H1 (cell line): ENCODE results near the gene SV2B. TPM values are rescaled to one million over a fixed set of nuclear protein-coding genes. Genes with fewer than 3 reads are reported as not detected.

ENCODE experiments used
- CTCF ChIA-PET: fragments of 300-600 bp; sonication (Branson Sonifier 250); formaldehyde crosslinking; loops from one replicate; lab custom pipeline; 2021; ENCODE audit not compliant: partially characterized antibody; lab: Charles Lee
- POLR2A ChIA-PET: fragments of 300-600 bp; sonication (Branson Sonifier 250); formaldehyde crosslinking; loops from one replicate; lab custom pipeline; 2021; ENCODE audit warnings: inconsistent platforms; ENCODE audit not compliant: partially characterized antibody; lab: Charles Lee
- DNase-seq, 2 experiments: peaks; one replicate each; pipeline versions ENCODE4 v3.0.0 to v3.0.0-alpha.2; 2010 to 2022; ENCODE audit warnings: low spot score in 2 of 2, low read depth in 1 of 2, mixed read lengths in 1 of 2
- FAIRE-seq: peaks from 2 replicates; lab custom pipeline; 2011; peaks lifted over from hg19 to GRCh38; lab: Jason Lieb, UNC
- H2AFZ ChIP-seq: 2 replicates; pipeline ENCODE4 v1.8.1; 2012; ENCODE audit warnings: low read length, inconsistent platforms
- H2AK5ac ChIP-seq: 2 replicates; pipeline ENCODE4 v1.6.1; 2013; ENCODE audit warnings: low read depth, low read length
- H2BK120ac ChIP-seq: replicated peaks from 2 replicates; pipeline ENCODE3; 2013; ENCODE audit warnings: low read depth, low read length, inconsistent platforms
- H2BK12ac ChIP-seq: 2 replicates; pipeline ENCODE4 v1.6.1; 2013; ENCODE audit warnings: low read depth, low read length
- H2BK15ac ChIP-seq: 2 replicates; pipeline ENCODE4 v1.6.1; 2013; ENCODE audit warnings: low read length
- H2BK20ac ChIP-seq: 2 replicates; pipeline ENCODE4 v1.6.1; 2013; ENCODE audit warnings: low read length
- H2BK5ac ChIP-seq: 2 replicates; pipeline ENCODE4 v1.6.1; 2013; ENCODE audit warnings: low read depth, low read length
- H3K14ac ChIP-seq: 2 replicates; pipeline ENCODE4 v1.6.1; 2013; ENCODE audit warnings: inconsistent platforms; ENCODE audit not compliant: insufficient read length
- H3K18ac ChIP-seq: 2 replicates; pipeline ENCODE4 v1.6.1; 2013; ENCODE audit warnings: low read length; ENCODE audit errors: extremely low read depth
- H3K23ac ChIP-seq: 2 replicates; pipeline ENCODE4 v1.6.1; 2013; ENCODE audit warnings: inconsistent platforms; ENCODE audit not compliant: insufficient read length
- H3K23me2 ChIP-seq: 2 replicates; pipeline ENCODE4 v1.6.1; 2013; ENCODE audit warnings: low read depth, low read length
- H3K27ac ChIP-seq: 2 replicates; pipeline ENCODE4 v1.6.1; 2011; ENCODE audit warnings: low read depth, low read length, inconsistent platforms
- H3K27me3 ChIP-seq, 4 experiments: replicated peaks in 1 of 4; 1 replicate in 1 of 4; 2 replicates in 3 of 4; pipeline versions ENCODE4 v1.6.1 to v1.8.1; 2011 to 2013; ENCODE audit warnings: low read length in 3 of 4, mild to moderate bottlenecking in 3 of 4, inconsistent platforms in 2 of 4, mixed read lengths in 2 of 4, moderate library complexity in 1 of 4; ENCODE audit not compliant: control insufficient read depth in 3 of 4, insufficient read depth in 3 of 4; ENCODE audit errors: extremely low read depth in 1 of 4
- H3K36me3 ChIP-seq, 4 experiments: 2 replicates each; pipeline versions ENCODE4 v1.6.1 to v1.8.1; 2011 to 2013; ENCODE audit warnings: mild to moderate bottlenecking in 4 of 4, low read length in 3 of 4, moderate library complexity in 2 of 4, control low read depth in 1 of 4, inconsistent platforms in 1 of 4; ENCODE audit not compliant: insufficient read depth in 4 of 4, control insufficient read depth in 2 of 4
- H3K4ac ChIP-seq: replicated peaks from 2 replicates; pipeline ENCODE3; 2013; ENCODE audit warnings: low read length, low read depth, mixed read lengths, inconsistent platforms; ENCODE audit not compliant: insufficient read length
- H3K4me1 ChIP-seq, 4 experiments: replicated peaks in 1 of 4; 1 replicate in 1 of 4; 2 replicates in 3 of 4; pipeline versions ENCODE4 v1.6.1 to v1.8.1; 2011 to 2013; ENCODE audit warnings: low read length in 3 of 4, inconsistent platforms in 2 of 4, mixed read lengths in 1 of 4; ENCODE audit not compliant: insufficient read depth in 4 of 4, control insufficient read depth in 3 of 4
- H3K4me2 ChIP-seq, 2 experiments: 2 replicates each; pipeline versions ENCODE4 v1.6.1 to v1.8.1; 2011 to 2013; ENCODE audit warnings: low read depth in 2 of 2, low read length in 2 of 2, control low read depth in 1 of 2, inconsistent platforms in 1 of 2, mild to moderate bottlenecking in 1 of 2; ENCODE audit not compliant: insufficient read depth in 1 of 2
- H3K4me3 ChIP-seq, 4 experiments: fragments of 200-600, 300-600 bp in 1 of 4; sonication (generic), shearing (Covaris generic), sonication (Bioruptor Twin) in 1 of 4; 2 replicates each; pipeline versions ENCODE4 v1.5.1 to v1.8.1; 2011 to 2016; ENCODE audit warnings: low read length in 4 of 4, low read depth in 3 of 4, control low read depth in 2 of 4, inconsistent platforms in 2 of 4, mild to moderate bottlenecking in 2 of 4, mixed read lengths in 1 of 4, moderate library complexity in 1 of 4; ENCODE audit not compliant: insufficient read depth in 2 of 4; ENCODE audit errors: extremely low read depth in 1 of 4
- H3K56ac ChIP-seq: replicated peaks from 2 replicates; pipeline ENCODE3; 2013; ENCODE audit warnings: low read depth, mild to moderate bottlenecking, mixed read lengths, low read length, inconsistent platforms; ENCODE audit not compliant: insufficient read length
- H3K79me1 ChIP-seq: 2 replicates; pipeline ENCODE4 v1.6.1; 2013; ENCODE audit warnings: low read depth, low read length, control low read depth
- H3K79me2 ChIP-seq, 2 experiments: 2 replicates each; pipeline versions ENCODE4 v1.6.1 to v1.8.1; 2012 to 2013; ENCODE audit warnings: low read length in 2 of 2, mild to moderate bottlenecking in 2 of 2, inconsistent platforms in 1 of 2; ENCODE audit not compliant: insufficient read depth in 2 of 2, control insufficient read depth in 1 of 2
- H3K9ac ChIP-seq, 4 experiments: replicated peaks in 1 of 4; 1 replicate in 1 of 4; 2 replicates in 3 of 4; pipeline versions ENCODE4 v1.6.1 to v1.8.1; 2011 to 2013; ENCODE audit warnings: low read depth in 3 of 4, low read length in 3 of 4, control low read depth in 2 of 4, mild to moderate bottlenecking in 2 of 4, moderate library complexity in 2 of 4, inconsistent platforms in 1 of 4; ENCODE audit errors: extremely low read depth in 1 of 4
- H3K9me3 ChIP-seq, 2 experiments: 2 replicates each; pipeline versions ENCODE4 v1.6.1 to v1.8.1; 2012 to 2013; ENCODE audit warnings: mild to moderate bottlenecking in 2 of 2, moderate library complexity in 2 of 2, control low read depth in 1 of 2, inconsistent platforms in 1 of 2, low read depth in 1 of 2, low read length in 1 of 2, mixed read lengths in 1 of 2; ENCODE audit not compliant: insufficient read depth in 2 of 2
- H4K20me1 ChIP-seq, 2 experiments: replicated peaks in 1 of 2; 2 replicates each; pipeline versions ENCODE3 to v1.8.1; 2011 to 2013; ENCODE audit warnings: inconsistent platforms in 2 of 2, low read length in 2 of 2, mild to moderate bottlenecking in 1 of 2; ENCODE audit not compliant: insufficient read depth in 2 of 2, control insufficient read depth in 1 of 2
- H4K5ac ChIP-seq: 2 replicates; pipeline ENCODE4 v1.6.1; 2013; ENCODE audit warnings: low read length, low read depth, mixed read lengths, inconsistent platforms; ENCODE audit not compliant: insufficient read length
- H4K8ac ChIP-seq: 2 replicates; pipeline ENCODE4 v1.8.0; 2013; ENCODE audit warnings: mild to moderate bottlenecking, moderate library complexity, low read length, inconsistent platforms; ENCODE audit not compliant: insufficient read depth; ENCODE audit errors: extremely low read depth
- H4K91ac ChIP-seq: replicated peaks from 2 replicates; pipeline ENCODE3; 2013; ENCODE audit warnings: low read length, mixed read lengths, inconsistent platforms; ENCODE audit not compliant: insufficient read length
- BRCA1 ChIP-seq: IDR thresholded peaks from 2 replicates; pipeline ENCODE4 v1.6.1; 2012; ENCODE audit warnings: low read depth, low read length, improper control_type of control experiment
- CREB1 ChIP-seq: IDR thresholded peaks from 2 replicates; pipeline ENCODE4 v1.6.1; 2012; ENCODE audit warnings: inconsistent platforms
- EP300 ChIP-seq, 2 experiments: IDR thresholded peaks; 1 replicate in 1 of 2; 2 replicates in 1 of 2; pipeline ENCODE4 v1.6.1; 2011 to 2012; ENCODE audit warnings: low read depth in 2 of 2, low read length in 2 of 2, mild to moderate bottlenecking in 2 of 2, borderline replicate concordance in 1 of 2, inconsistent platforms in 1 of 2, moderate library complexity in 1 of 2
- MAFK ChIP-seq: IDR thresholded peaks from 2 replicates; pipeline ENCODE4 v1.6.1; 2012; ENCODE audit warnings: low read depth, mild to moderate bottlenecking, improper control_type of control experiment, low read length
- POLR2A ChIP-seq, 2 experiments: IDR thresholded peaks; 1 replicate in 1 of 2; 2 replicates in 1 of 2; pipeline ENCODE4 v1.6.1; 2011; ENCODE audit warnings: low read depth in 2 of 2, low read length in 2 of 2, mild to moderate bottlenecking in 2 of 2; ENCODE audit errors: control extremely low read depth in 1 of 2
- RNF2 ChIP-seq: fragments of 200-900, 300-1000 bp; sonication (generic); IDR thresholded peaks from 2 replicates; pipeline ENCODE4 v1.7.1; 2016; ENCODE audit warnings: borderline replicate concordance, low read depth, mild to moderate bottlenecking, antibody characterized with exemption, low read length; ENCODE audit not compliant: poor library complexity, severe bottlenecking; ENCODE audit errors: missing control alignments
- WGBS, 2 experiments: shearing (Covaris generic) in 1 of 2; methylation state at CpG; one replicate each; pipeline versions ENCODE4 v1.1.6 to v1.1.7; 2013 to 2015; ENCODE audit warnings: low lambda C conversion rate in 2 of 2, mixed read lengths in 2 of 2, inconsistent platforms in 1 of 2, low coverage in 1 of 2, missing lambda C conversion rate in 1 of 2; ENCODE audit not compliant: insufficient replicate concordance in 2 of 2, insufficient coverage in 1 of 2, insufficient read length in 1 of 2; ENCODE audit errors: extremely low coverage in 1 of 2, missing lambda C conversion rate in 1 of 2; 5-methylcytosine and 5-hydroxymethylcytosine counted together
- polyA plus RNA-seq, 7 experiments: library from polyadenylated mRNA; depleted of rRNA in 3 of 7; stranded (reverse) in 5 of 7; unstranded in 2 of 7; fragments of >200 nt in 5 of 7; fragments of 200-250 nt in 2 of 7; gene quantifications; 1 replicate in 5 of 7; 2 replicates in 1 of 7; 4 replicates in 1 of 7; pipeline versions ENCODE4 v1.2.1 to v1.2.3, GENCODE V29; 2011 to 2013; ENCODE audit warnings: missing spikeins in 2 of 7, mixed read lengths in 2 of 7
- total RNA-seq: library from RNA; stranded (reverse); fragmentation: NEBNext Ultra II Directional; extraction: Animal tissue kit (Norgen Biotek cat#: 25700); gene quantifications from 2 replicates; pipeline ENCODE4 v1.2.1, GENCODE V29; 2021

Gene SV2B
- total and polyA plus RNA-seq, 2 of the 8 experiments (the other 6 are each of a cell fraction or from before 2014, with no cell fraction given) = 0.09 to 0.20 TPM

DNA sequence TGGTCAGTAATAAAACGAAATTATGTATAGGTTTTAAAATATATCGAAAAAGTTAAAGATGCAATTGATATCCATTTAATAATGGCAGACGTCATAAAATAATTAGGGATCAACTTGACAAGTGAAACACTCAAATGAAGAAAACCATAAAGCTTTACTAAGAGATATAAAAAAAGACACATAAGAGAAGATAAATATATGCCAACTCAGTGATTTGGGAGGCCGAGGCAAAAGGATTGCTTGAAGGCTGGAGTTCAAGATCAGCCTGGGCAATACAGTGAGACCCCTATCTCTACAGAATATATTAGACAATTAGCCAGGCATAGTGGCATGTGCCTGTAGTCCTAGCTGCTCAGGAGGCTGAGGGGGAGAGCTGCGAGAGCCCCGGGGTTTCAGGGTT, 190.5 kb downstream of the SV2B start:
- no peaks in the 10 kb centered on the region for H3K79me2 ChIP-seq
- 92 to 100% methylated on average over 2 to 6 of the region's 6 CpGs for WGBS, 2 experiments
- no peak overlapping the region for H2BK5ac ChIP-seq
- H3K4me2 ChIP-seq = no peak overlapping the region
- no peak overlapping the region for H2AFZ ChIP-seq
- H3K4me3 ChIP-seq = no peak overlapping the region
- H3K79me1 ChIP-seq = no peaks in the 10 kb centered on the region
- no peak overlapping the region for H3K27ac ChIP-seq
- H2BK15ac ChIP-seq = no peak overlapping the region
- no peak overlapping the region for H3K9ac ChIP-seq
- no peak overlapping the region for H4K91ac ChIP-seq
- no peak overlapping the region for H3K23ac ChIP-seq
- H3K4ac ChIP-seq = no peak overlapping the region
- no peaks in the 10 kb centered on the region for H3K36me3 ChIP-seq
- no peak overlapping the region for H4K8ac ChIP-seq
- no peaks in the 10 kb centered on the region for H3K9me3 ChIP-seq
- H3K4me1 ChIP-seq = peaks cover 0 to 2% (median 0%) of the 10 kb centered on the region in 4 experiments; a peak in 1 of 7 replicates
- H3K56ac ChIP-seq = no peak overlapping the region
- H4K5ac ChIP-seq = no peak overlapping the region
- no peak overlapping the region for H3K18ac ChIP-seq
- H3K14ac ChIP-seq = no peak overlapping the region
- no peaks in the 10 kb centered on the region for H4K20me1 ChIP-seq
- POLR2A ChIA-PET = no interaction called here
- no peak overlapping the region for H2AK5ac ChIP-seq
- DNase-seq (no peak), FAIRE-seq (no peak)
- no peaks in the 10 kb centered on the region for H3K27me3 ChIP-seq
- H2BK12ac ChIP-seq = no peak overlapping the region
- CTCF ChIA-PET = interaction anchor here (0.9 kb wide), 1 partner anchor 562 kb away, joined by 3 read pairs; no protein-coding TSS in a partner anchor
- H2BK20ac ChIP-seq = no peak overlapping the region
- TF ChIP-seq EP300 (IDR thresholded peaks at IDR 0.05; ENCODE audit: borderline replicate concordance in 1 of 2, low read depth in 2 of 2, low read length in 2 of 2) = no peak
- TF ChIP-seq MAFK = no peak
- no peak for TF ChIP-seq BRCA1
- no peak for TF ChIP-seq CREB1
- no peak for TF ChIP-seq RNF2
- no peak for TF ChIP-seq POLR2A (IDR thresholded peaks at IDR 0.05; ENCODE audit: control extremely low read depth in 1 of 2, low read depth in 2 of 2, low read length in 2 of 2)
- H2BK120ac ChIP-seq = no peak overlapping the region
- no peaks in the 10 kb centered on the region for H3K23me2 ChIP-seq
